Calu3 (cell line): Measurements from ENCODE around the gene RBM14. TPM values are rescaled to one million over a fixed set of nuclear protein-coding genes. Genes with fewer than 3 reads are reported as not detected.
A peak's percentile ranks its signal among the peaks of the same experiment; 100 is the strongest.

Source experiments
- BruUV-seq: library from RNA; stranded (reverse); fragments of 400-500 nt; replicated peaks from 2 replicates; lab custom pipeline; 2021; lab: Mats Ljungman, UMichigan
- CTCF ChIA-PET: fragments of 300-600 bp; sonication (Branson Sonifier 250); formaldehyde crosslinking; loops from one replicate; lab custom pipeline; 2022; ENCODE audit warnings: antibody characterized with exemption; lab: Charles Lee
- DNase-seq: peaks from one replicate; pipeline ENCODE4 v3.0.0; 2022
- H3K27ac Mint-ChIP-seq: one replicate; pipeline ENCODE4 v1.8.0; 2022; ENCODE audit warnings: mixed read lengths; ENCODE audit not compliant: unreplicated experiment
- H3K27me3 Mint-ChIP-seq: one replicate; pipeline ENCODE4 v1.8.0; 2022; ENCODE audit warnings: mixed read lengths; ENCODE audit not compliant: unreplicated experiment
- H3K36me3 Mint-ChIP-seq: one replicate; pipeline ENCODE4 v1.8.0; 2022; ENCODE audit warnings: mild to moderate bottlenecking, moderate library complexity, mixed read lengths; ENCODE audit not compliant: insufficient read depth, unreplicated experiment
- H3K4me1 Mint-ChIP-seq: one replicate; pipeline ENCODE4 v1.8.0; 2022; ENCODE audit warnings: mild to moderate bottlenecking, low read depth, mixed read lengths; ENCODE audit not compliant: unreplicated experiment
- H3K4me3 Mint-ChIP-seq: one replicate; pipeline ENCODE4 v1.8.0; 2022; ENCODE audit warnings: mild to moderate bottlenecking, low read depth, moderate library complexity, mixed read lengths; ENCODE audit not compliant: unreplicated experiment
- H3K9me3 Mint-ChIP-seq: one replicate; pipeline ENCODE4 v1.8.0; 2022; ENCODE audit warnings: low read depth, mixed read lengths; ENCODE audit not compliant: unreplicated experiment
- intact Hi-C: fragments of 100-400 bp; cut with micrococcal nuclease; formaldehyde crosslinking; loops from one replicate; pipeline ENCODE4 v1.10.0; 2022; ENCODE audit not compliant: unreplicated experiment
- total RNA-seq: library from RNA; stranded (reverse); gene quantifications from 2 replicates; pipeline ENCODE4 v1.2.3, GENCODE V29; 2022
- TF ChIP-seq, protein P1 (sequence below): fragments of 200-600 bp; IDR thresholded peaks from one replicate; pipeline ENCODE4 v1.8.0; 2022; ENCODE audit warnings: antibody characterized with exemption; ENCODE audit not compliant: unreplicated experiment

The RBM14 gene
- total RNA-seq, 1 experiment from 2014 or later = 107 TPM

DNA sequence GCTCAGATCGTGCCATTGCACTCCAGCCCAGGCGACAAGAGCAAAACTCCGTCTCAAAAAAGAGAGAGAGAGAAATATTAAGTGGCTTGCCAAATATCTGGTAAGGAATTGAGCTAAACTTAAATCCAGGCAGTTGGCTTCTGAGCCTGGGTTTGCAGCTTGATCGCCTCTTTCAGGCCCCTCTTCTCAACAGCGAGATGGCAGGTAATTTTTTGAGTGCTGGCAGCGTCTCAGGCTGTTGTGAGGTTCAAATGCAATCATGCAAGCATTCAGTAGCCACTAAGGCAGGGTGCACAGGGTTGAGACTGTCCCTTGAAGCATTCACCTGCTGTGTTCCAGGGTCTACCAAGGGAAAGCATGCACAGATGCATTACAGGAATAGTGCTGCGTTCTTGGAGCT, 47.4 kb upstream of the RBM14 start:
- Mint-ChIP-seq H3K36me3 (no peaks in the 10 kb centered on the region), H3K27ac (no peak overlapping the region), H3K4me1 (no peaks in the 10 kb centered on the region), H3K4me3 (no peak overlapping the region), H3K27me3 (peaks cover 63% of the 10 kb centered on the region), H3K9me3 (no peaks in the 10 kb centered on the region)
- TF ChIP-seq, protein P1, sequence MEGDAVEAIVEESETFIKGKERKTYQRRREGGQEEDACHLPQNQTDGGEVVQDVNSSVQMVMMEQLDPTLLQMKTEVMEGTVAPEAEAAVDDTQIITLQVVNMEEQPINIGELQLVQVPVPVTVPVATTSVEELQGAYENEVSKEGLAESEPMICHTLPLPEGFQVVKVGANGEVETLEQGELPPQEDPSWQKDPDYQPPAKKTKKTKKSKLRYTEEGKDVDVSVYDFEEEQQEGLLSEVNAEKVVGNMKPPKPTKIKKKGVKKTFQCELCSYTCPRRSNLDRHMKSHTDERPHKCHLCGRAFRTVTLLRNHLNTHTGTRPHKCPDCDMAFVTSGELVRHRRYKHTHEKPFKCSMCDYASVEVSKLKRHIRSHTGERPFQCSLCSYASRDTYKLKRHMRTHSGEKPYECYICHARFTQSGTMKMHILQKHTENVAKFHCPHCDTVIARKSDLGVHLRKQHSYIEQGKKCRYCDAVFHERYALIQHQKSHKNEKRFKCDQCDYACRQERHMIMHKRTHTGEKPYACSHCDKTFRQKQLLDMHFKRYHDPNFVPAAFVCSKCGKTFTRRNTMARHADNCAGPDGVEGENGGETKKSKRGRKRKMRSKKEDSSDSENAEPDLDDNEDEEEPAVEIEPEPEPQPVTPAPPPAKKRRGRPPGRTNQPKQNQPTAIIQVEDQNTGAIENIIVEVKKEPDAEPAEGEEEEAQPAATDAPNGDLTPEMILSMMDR = no peak
- intact Hi-C loops = no loop called here
- DNase-seq = no peak
- BruUV-seq = no TSS peak
- CTCF ChIA-PET = no interaction called here

DNA sequence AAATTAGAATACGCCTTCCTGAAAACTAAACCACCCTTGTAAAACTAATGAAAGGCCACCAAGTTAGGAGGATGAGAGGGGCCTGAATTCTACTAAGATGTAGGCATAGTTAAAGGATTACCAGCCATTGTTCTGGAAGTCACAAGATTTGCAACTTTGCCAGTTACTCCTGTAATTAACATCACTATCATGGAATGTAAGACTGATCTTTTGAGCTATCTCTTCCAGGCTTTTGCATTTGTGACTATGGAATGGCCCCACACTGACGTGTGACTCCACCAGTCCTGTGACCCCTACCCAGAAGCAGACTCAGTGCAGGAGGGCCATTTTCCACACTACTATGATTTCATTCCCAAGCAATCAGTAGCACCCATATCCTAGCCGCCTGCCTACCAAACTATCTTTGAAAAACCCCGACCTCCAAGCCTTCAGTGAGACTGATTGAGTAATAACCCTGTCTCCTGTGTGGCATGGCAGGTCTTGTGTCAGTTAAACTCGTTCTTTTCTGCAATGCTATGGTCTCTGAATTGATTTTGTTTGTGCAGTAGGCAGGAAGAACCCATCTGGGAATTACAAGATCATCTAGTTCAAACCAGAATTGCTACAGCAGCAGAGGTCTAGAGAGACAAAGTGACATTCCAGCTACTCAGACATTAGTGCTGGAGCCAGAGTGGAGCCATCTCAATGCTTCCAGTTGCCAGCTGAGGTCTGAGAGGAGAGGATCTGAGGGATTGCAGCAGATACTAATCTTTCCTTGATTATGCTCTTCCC, 46.2 kb upstream of the RBM14 start:
- Mint-ChIP-seq H3K4me1 (no peaks in the 10 kb centered on the region), H3K27ac (no peak overlapping the region), H3K27me3 (peaks cover 71% of the 10 kb centered on the region), H3K4me3 (no peak overlapping the region), H3K36me3 (no peaks in the 10 kb centered on the region), H3K9me3 (no peaks in the 10 kb centered on the region)
- CTCF ChIA-PET = no interaction called here
- no TSS peak for BruUV-seq
- TF ChIP-seq, protein P1 = no peak
- intact Hi-C loops = loop anchor here (10.0 kb wide), 1 partner anchor 265 kb away; no protein-coding TSS in a partner anchor
- no peak for DNase-seq

DNA sequence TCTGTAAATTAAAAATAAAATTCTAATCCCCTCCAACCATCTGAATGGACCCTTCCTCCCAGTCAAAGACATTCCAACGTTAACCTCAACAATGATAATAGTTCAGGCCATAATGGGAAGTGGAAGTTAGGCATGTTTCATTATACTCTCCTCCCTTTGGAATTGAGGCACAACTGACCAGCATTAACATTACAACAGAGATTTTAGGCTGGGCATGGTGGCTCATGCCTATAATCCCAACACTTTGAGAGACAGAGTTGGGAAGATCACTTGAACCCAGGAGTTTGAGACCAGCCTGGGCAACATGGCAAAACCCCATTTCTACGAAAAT, 45.6 kb upstream of the RBM14 start:
- CTCF ChIA-PET = no interaction called here

DNA sequence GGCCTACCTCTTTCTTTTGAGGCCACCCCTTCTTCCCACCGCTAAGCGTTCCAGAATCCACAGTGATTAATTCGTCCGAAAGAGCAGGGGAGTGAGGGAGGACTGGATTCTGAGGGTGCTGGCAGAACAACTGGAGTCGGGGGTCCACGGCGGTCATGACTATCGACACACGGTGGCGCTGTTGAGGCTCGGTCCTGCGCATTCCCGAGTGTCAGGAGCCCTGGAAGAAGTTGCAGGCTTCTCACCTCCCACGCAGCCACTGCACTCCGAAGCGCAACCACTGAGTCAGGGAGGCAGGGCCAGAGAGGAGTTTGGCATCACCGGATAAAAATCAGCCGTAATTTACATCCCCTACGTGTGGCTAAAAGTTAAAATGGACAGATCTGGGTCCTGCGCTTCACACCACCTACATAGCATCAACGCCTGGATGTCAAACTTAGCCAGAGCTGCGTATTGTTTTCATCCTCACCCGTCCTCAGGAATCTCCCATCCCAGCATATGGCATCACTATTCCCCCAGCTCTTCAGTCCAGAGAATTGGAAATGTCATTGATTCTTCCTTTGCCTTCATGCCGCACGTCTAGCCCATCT, 37.3 kb upstream of the RBM14 start:
- CTCF ChIA-PET = interaction anchor here (1.5 kb wide), 1 partner anchor 99 kb away, joined by 9 read pairs; the partner anchor contains the start of gene RBM4B
- BruUV-seq = no TSS peak
- H3K27me3 Mint-ChIP-seq = peaks cover 54% of the 10 kb centered on the region
- no peaks in the 10 kb centered on the region for H3K36me3 Mint-ChIP-seq
- H3K27ac Mint-ChIP-seq = no peak overlapping the region
- TF ChIP-seq, protein P1 = peak; percentile 81
- H3K9me3 Mint-ChIP-seq = peaks cover 7% of the 10 kb centered on the region
- intact Hi-C loops = loop anchor here (5.0 to 10.0 kb wide), 2 partner anchors 98 to 256 kb away; partner anchors contain the start of gene RBM4B
- H3K4me1 Mint-ChIP-seq = no peaks in the 10 kb centered on the region
- no peak overlapping the region for H3K4me3 Mint-ChIP-seq
- peak; percentile 75 for DNase-seq

More for the DNA sequence above, 45.6 kb upstream of the RBM14 start:
- Mint-ChIP-seq H3K4me1 (no peaks in the 10 kb centered on the region), H3K27me3 (peaks cover 71% of the 10 kb centered on the region), H3K27ac (no peak overlapping the region), H3K9me3 (no peaks in the 10 kb centered on the region), H3K36me3 (no peaks in the 10 kb centered on the region), H3K4me3 (no peak overlapping the region)
- DNase-seq = no peak
- TF ChIP-seq, protein P1 = no peak
- intact Hi-C loops = loop anchor here (10.0 kb wide), 1 partner anchor 264 kb away; no protein-coding TSS in a partner anchor
- no TSS peak for BruUV-seq
